BE2C (cell line): ENCODE measurements around the gene RPL13.

ENCODE experiments used
- DNase-seq: peaks from one replicate; pipeline ENCODE4 v3.0.0-alpha.2; 2020
- H3K27me3 ChIP-seq: fragments of 250-450 bp; sonication (Bioruptor Pico); 2 replicates; pipeline ENCODE4 v1.5.1; 2020; ENCODE audit warnings: mild to moderate bottlenecking
- H3K36me3 ChIP-seq: fragments of 250-450 bp; sonication (Bioruptor Pico); 2 replicates; pipeline ENCODE4 v1.5.1; 2020; ENCODE audit warnings: mild to moderate bottlenecking
- H3K4me1 ChIP-seq: fragments of 250-450 bp; sonication (Bioruptor Pico); 2 replicates; pipeline ENCODE4 v1.5.1; 2020
- H3K4me3 ChIP-seq: 2 replicates; pipeline ENCODE4 v1.5.1; 2011; ENCODE audit warnings: low read depth, low read length
- H3K9me3 ChIP-seq: fragments of 250-450 bp; sonication (Bioruptor Pico); 2 replicates; pipeline ENCODE4 v1.5.1; 2020
- TF ChIP-seq, protein P1 (sequence below): IDR thresholded peaks from 2 replicates; pipeline ENCODE4 v1.5.1; 2012; ENCODE audit warnings: mild to moderate bottlenecking, low read depth, low read length

Gene RPL13

DNA sequence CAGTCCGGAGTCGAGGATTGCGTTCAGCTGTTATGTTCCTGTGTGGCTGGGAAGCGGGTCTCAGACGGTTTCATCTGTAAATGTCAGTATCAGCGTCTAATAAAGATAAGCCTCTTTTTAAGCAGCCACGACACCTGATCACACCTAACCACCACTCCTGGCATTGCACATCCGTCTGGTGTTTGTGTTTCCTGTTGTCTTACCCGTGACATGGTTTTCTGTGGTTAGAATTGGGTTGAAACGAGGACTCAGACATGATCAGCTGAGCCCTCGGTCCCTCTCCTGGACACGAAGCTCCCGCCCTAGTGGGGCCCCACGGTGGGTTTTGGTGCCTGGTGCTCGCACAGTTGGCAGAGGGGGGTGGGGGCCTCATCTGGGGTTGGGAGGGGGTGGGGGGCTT is 33.4 kb downstream of the RPL13 start:
- no peaks in the 10 kb centered on the region for H3K9me3 ChIP-seq
- H3K4me3 ChIP-seq: no peak overlapping the region
- TF ChIP-seq, protein P1, sequence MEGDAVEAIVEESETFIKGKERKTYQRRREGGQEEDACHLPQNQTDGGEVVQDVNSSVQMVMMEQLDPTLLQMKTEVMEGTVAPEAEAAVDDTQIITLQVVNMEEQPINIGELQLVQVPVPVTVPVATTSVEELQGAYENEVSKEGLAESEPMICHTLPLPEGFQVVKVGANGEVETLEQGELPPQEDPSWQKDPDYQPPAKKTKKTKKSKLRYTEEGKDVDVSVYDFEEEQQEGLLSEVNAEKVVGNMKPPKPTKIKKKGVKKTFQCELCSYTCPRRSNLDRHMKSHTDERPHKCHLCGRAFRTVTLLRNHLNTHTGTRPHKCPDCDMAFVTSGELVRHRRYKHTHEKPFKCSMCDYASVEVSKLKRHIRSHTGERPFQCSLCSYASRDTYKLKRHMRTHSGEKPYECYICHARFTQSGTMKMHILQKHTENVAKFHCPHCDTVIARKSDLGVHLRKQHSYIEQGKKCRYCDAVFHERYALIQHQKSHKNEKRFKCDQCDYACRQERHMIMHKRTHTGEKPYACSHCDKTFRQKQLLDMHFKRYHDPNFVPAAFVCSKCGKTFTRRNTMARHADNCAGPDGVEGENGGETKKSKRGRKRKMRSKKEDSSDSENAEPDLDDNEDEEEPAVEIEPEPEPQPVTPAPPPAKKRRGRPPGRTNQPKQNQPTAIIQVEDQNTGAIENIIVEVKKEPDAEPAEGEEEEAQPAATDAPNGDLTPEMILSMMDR: no peak
- no peaks in the 10 kb centered on the region for H3K36me3 ChIP-seq
- no peaks in the 10 kb centered on the region for H3K4me1 ChIP-seq
- H3K27me3 ChIP-seq: no peaks in the 10 kb centered on the region
- no peak for DNase-seq

DNA sequence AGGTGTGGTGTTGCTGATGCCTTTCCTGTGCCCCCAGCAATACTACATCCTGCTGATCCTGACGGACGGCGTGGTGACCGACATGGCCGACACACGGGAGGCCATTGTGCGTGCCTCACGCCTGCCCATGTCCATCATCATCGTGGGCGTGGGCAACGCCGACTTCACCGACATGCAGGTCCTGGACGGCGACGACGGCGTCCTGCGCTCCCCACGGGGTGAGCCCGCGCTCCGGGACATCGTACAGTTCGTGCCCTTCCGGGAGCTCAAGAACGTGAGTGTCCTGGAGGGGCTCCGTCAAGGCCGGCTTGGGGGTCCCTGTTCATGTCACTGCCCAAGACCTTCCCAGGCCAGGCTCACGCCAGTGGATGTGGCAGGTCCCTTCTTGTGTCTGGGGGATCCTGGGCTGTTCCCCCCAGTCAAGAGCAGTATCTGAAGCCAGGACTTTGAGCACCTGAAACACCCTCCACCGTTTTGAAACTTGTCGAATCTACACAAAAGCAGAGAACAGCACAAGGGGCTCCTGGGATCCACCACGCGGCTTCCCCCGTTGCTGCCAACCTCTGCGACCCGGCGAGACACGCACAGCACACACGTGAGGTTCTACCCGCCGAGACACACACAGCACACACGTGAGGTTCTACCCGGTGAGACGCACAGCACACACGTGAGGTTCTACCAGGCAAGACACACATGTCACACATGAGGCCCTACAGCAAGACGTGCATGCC is 35.0 kb downstream of the RPL13 start:
- Histone ChIP-seq H3K36me3 (no peaks in the 10 kb centered on the region), H3K9me3 (no peaks in the 10 kb centered on the region), H3K4me1 (no peaks in the 10 kb centered on the region), H3K27me3 (no peaks in the 10 kb centered on the region), H3K4me3 (no peak overlapping the region)
- no peak for DNase-seq
- TF ChIP-seq, protein P1: no peak

DNA sequence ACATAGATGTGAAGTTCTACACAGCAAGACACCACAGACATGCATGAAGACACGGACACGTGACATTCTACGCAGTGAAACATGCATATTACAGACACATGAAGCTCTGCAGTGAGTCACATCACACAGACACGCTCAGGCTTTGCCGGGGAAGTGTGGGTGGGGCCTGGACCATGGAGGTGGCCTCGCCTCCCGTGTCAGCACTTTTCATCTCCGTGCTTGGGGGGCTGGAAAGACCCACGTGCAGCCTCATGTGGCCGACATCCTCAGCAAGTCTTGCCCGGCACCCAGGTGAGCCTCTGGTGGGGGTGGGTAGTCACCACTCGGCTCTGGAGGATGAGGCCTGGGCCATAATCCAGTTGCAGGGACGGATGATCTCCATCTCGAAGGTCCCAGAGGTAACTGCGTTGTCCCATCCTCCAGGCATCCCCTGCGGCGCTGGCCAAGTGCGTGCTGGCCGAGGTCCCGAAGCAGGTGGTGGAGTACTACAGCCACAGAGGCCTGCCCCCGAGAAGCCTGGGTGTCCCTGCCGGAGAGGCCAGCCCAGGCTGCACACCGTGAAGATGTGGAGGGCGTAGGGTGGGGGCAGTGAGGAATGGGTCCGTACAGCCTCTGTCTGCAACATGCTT is 35.7 kb downstream of the RPL13 start:
- Histone ChIP-seq H3K4me1 (no peaks in the 10 kb centered on the region), H3K9me3 (no peaks in the 10 kb centered on the region), H3K36me3 (no peaks in the 10 kb centered on the region), H3K4me3 (no peak overlapping the region), H3K27me3 (no peaks in the 10 kb centered on the region)
- no peak for DNase-seq
- TF ChIP-seq, protein P1: no peak

DNA sequence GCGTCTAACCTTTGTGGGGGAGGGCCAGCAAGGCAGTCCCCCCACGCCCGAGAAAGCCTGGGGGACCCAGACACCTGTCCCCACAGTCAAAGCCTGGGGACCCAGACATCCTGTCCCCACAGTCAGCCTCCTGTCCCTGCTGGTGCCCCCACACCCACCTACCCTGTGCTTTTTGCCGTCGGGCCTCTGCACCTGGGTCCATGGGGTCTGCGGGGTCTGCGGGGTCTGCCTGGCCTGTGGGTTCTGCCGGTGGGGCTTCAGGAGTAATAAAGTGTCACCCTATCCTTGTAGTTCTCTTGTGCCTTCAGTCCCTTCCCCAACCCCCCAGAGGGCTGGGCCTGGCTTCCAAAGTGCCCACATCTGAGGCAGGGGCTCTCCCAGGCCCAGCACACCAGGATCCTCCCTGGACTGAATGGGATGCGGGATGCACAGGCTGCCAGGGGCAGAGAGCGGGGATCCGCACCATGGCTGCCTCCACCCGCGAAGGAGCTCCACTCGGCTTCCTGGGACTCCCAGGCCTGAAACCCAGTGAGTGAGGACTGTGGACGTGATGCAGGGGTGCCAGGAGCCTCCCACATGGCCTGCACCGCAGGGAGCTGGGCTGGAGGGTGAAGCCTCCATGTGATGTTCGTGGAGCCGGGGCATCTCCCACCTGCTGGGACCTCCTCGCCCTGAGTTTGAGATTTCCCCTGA is 36.6 kb downstream of the RPL13 start:
- Histone ChIP-seq H3K36me3 (no peaks in the 10 kb centered on the region), H3K4me1 (peaks cover 1% of the 10 kb centered on the region; the same call in 1 of the 2 replicates), H3K4me3 (no peak overlapping the region), H3K9me3 (no peaks in the 10 kb centered on the region), H3K27me3 (no peaks in the 10 kb centered on the region)
- TF ChIP-seq, protein P1: no peak
- no peak for DNase-seq

DNA sequence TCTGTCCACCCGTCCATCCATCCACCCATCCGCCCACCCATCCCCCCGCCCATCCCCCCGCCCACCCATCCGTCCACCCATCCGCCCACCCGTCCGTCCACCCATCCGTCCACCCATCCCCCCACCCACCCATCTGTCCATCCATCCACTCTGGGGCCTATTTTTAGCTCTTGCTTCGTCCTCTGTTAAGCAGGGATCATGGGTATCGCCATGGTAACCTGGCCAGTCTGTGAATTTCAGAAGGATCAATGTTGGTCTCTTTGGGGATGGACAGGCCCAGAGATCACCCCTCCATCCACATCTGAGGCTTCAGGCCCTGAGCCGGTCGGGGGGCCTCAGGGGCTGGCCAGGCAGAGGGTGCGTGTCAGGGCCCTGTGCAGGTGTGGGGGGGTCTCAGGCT is 37.7 kb downstream of the RPL13 start:
- DNase-seq: no peak
- H3K27me3 ChIP-seq: no peaks in the 10 kb centered on the region
- no peaks in the 10 kb centered on the region for H3K36me3 ChIP-seq
- TF ChIP-seq, protein P1: no peak
- H3K4me1 ChIP-seq: peaks cover 3% of the 10 kb centered on the region; the same call in 1 of the 2 replicates
- H3K9me3 ChIP-seq: no peaks in the 10 kb centered on the region
- H3K4me3 ChIP-seq: no peak overlapping the region
